Thyroid gland (tissue), 4 donors: ENCODE measurements around the gene BOC.

Source experiments
- CTCF ChIP-seq, 6 experiments: fragments of 200-600 bp in 3 of 6; fragments of 450-650 bp in 3 of 6; sonication (generic) in 3 of 6; IDR thresholded peaks; one replicate each; pipeline ENCODE4 v1.5.1; 2016 to 2019; ENCODE audit warnings: antibody characterized with exemption in 6 of 6, mild to moderate bottlenecking in 2 of 6, inconsistent platforms in 1 of 6, moderate library complexity in 1 of 6
- POLR2A ChIP-seq, 2 donors: fragments of 450-650 bp; IDR thresholded peaks; one replicate each; pipeline ENCODE4 v1.6.1; 2017; ENCODE audit warnings: antibody characterized with exemption in 2 of 2, mild to moderate bottlenecking in 2 of 2, moderate library complexity in 1 of 2

GRCh38 chr3:113231827-113232253 lies 20.5 kb downstream of the BOC start:
- TF ChIP-seq CTCF (IDR thresholded peaks at IDR 0.05) (no peak), POLR2A (IDR thresholded peaks at IDR 0.05) (no peak)
